GM23248 (cell line): ENCODE data around the gene NGF. TPM values are rescaled to one million over a fixed set of nuclear protein-coding genes. Genes with fewer than 3 reads are reported as not detected.

Experiments
- DNase-seq: peaks from one replicate; pipeline ENCODE4 v3.0.0-alpha.2; 2015
- H2AFZ ChIP-seq: fragments of 200-600 bp; sonication (generic); 2 replicates; pipeline ENCODE4 v1.6.1; 2016; ENCODE audit warnings: antibody characterized with exemption
- H3F3A ChIP-seq: fragments of 200-600 bp; sonication (generic); 2 replicates; pipeline ENCODE4 v1.6.1; 2016; ENCODE audit warnings: mild to moderate bottlenecking, antibody characterized with exemption, mixed run types; ENCODE audit not compliant: insufficient read depth
- H3K27ac ChIP-seq: fragments of 200-600 bp; sonication (generic); 2 replicates; pipeline ENCODE4 v1.5.1; 2016; ENCODE audit warnings: mild to moderate bottlenecking
- H3K27me3 ChIP-seq: fragments of 200-600 bp; sonication (generic); replicated peaks from 2 replicates; pipeline ENCODE4 v1.6.1; 2016; ENCODE audit warnings: mild to moderate bottlenecking; ENCODE audit not compliant: insufficient read depth
- H3K36me3 ChIP-seq: fragments of 200-600 bp; sonication (generic); 2 replicates; pipeline ENCODE4 v1.6.1; 2016; ENCODE audit warnings: low read depth, mild to moderate bottlenecking
- H3K4me1 ChIP-seq: fragments of 200-600 bp; sonication (generic); 2 replicates; pipeline ENCODE4 v1.6.1; 2016; ENCODE audit warnings: mild to moderate bottlenecking; ENCODE audit not compliant: insufficient read depth
- H3K4me2 ChIP-seq: fragments of 200-600 bp; sonication (generic); one replicate; pipeline ENCODE4 v1.6.1; 2016; ENCODE audit warnings: mild to moderate bottlenecking; ENCODE audit not compliant: unreplicated experiment
- H3K4me3 ChIP-seq: fragments of 200-600 bp; sonication (generic); 2 replicates; pipeline ENCODE4 v1.5.1; 2016; ENCODE audit warnings: mild to moderate bottlenecking
- H3K79me2 ChIP-seq: fragments of 200-600 bp; sonication (generic); 2 replicates; pipeline ENCODE4 v1.6.1; 2016; ENCODE audit warnings: mild to moderate bottlenecking; ENCODE audit not compliant: insufficient read depth
- H3K9ac ChIP-seq: fragments of 200-600 bp; sonication (generic); 2 replicates; pipeline ENCODE4 v1.6.1; 2016; ENCODE audit warnings: mild to moderate bottlenecking
- H3K9me2 ChIP-seq: fragments of 200-600 bp; sonication (generic); 2 replicates; pipeline ENCODE4 v1.6.1; 2016; ENCODE audit warnings: mixed run types, mild to moderate bottlenecking, moderate library complexity; ENCODE audit not compliant: insufficient read depth
- H3K9me3 ChIP-seq: fragments of 200-600 bp; sonication (generic); one replicate; pipeline ENCODE4 v1.6.1; 2017; ENCODE audit warnings: low read depth
- H4K20me1 ChIP-seq: fragments of 200-600 bp; sonication (generic); 2 replicates; pipeline ENCODE4 v1.6.0; 2016; ENCODE audit not compliant: insufficient read depth
- EZH2 ChIP-seq: fragments of 200-600 bp; sonication (generic); IDR thresholded peaks from 2 replicates; pipeline ENCODE4 v1.6.1; 2018; ENCODE audit warnings: antibody characterized with exemption, mild to moderate bottlenecking; ENCODE audit not compliant: insufficient read depth, poor library complexity, severe bottlenecking
- EZH2phosphoT487 ChIP-seq: fragments of 200-600 bp; sonication (generic); IDR thresholded peaks from 2 replicates; pipeline ENCODE4 v1.6.1; 2018; ENCODE audit warnings: antibody characterized with exemption, moderate library complexity, mild to moderate bottlenecking, low read depth; ENCODE audit not compliant: insufficient read depth
- WGBS, 2 experiments: methylation state at CpG; one replicate each; pipeline ENCODE4 v1.1.6; 2015 to 2017; ENCODE audit warnings: low lambda C conversion rate in 2 of 2, low coverage in 1 of 2; ENCODE audit errors: missing lambda C conversion rate in 2 of 2; 5-methylcytosine and 5-hydroxymethylcytosine counted together
- in situ Hi-C: fragments of 300-500 bp; cut with MboI; formaldehyde crosslinking; loops from 2 replicates; pipeline ENCODE4 v1.15.0; 2020
- polyA plus RNA-seq: library from polyadenylated mRNA; unstranded; fragments of >200 nt; fragmentation: Nextera tagmentation; extraction: Ambion mirVana; gene quantifications from 2 replicates; pipeline ENCODE4 v1.2.1, GENCODE V29; 2016
- total RNA-seq: library from RNA; depleted of rRNA; stranded (reverse); fragments of >200 nt; shearing (Covaris generic); gene quantifications from 2 replicates; pipeline ENCODE4 v1.2.3, GENCODE V29; 2014

NGF gene
- total and polyA plus RNA-seq, 2 experiments from 2014 or later = 27.1 to 52.9 TPM

DNA sequence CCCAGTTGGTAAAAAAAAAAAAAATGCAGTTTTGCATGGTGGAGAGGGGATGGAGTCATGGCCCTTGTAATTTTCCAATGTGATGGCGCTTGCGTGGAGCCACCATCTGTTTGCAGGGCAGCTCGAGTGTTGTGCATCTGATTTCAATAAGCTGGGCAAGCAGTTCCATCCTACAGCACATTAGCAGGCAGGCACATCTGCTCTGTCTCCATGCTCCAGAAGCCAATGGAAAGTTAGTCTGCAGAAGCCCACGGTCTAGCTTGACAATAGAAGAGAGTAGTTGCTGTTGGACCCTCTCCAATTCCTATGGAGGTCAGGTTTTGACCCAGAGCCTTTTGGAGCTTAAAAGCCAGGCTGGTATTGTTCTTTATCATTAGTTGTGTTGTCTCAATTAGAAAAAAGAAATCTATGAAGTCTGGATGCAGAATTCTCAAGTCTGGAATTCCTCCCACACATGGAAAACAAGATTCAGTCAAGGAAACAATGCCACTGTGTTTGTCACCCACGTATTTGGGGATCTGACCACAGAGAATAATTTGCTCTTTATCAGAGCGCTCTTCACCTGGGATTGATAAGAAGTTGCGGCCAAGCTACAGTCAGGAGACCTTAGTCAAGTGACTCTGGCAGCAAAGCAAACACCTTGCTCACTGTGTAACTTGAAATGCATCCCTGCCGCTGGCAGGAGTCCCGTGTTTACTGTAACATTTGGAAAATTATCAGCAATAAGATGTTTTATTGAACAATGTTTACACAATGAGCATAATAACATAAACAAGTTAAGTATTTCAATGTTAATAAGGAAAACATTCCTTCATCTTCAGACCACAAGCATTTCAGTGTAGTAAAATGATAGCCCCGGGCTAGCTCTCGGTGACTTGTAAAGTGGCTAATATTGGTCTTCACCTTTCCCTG is 20.7 kb downstream of the NGF start:
- Histone ChIP-seq H3K4me2 (no peak overlapping the region), H3F3A (peaks cover 60% of the 10 kb centered on the region), H3K9me3 (no peaks in the 10 kb centered on the region), H3K27ac (no peak overlapping the region), H3K4me3 (no peak overlapping the region), H3K79me2 (peaks cover 96% of the 10 kb centered on the region), H2AFZ (no peak overlapping the region), H3K36me3 (peaks cover 14% of the 10 kb centered on the region), H3K4me1 (peaks cover 77% of the 10 kb centered on the region), H3K27me3 (no peaks in the 10 kb centered on the region), H3K9ac (no peak overlapping the region), H4K20me1 (no peaks in the 10 kb centered on the region), H3K9me2 (no peaks in the 10 kb centered on the region)
- TF ChIP-seq EZH2phosphoT487 (no peak), EZH2 (no peak)
- DNase-seq = no peak
- in situ Hi-C loops = no loop called here
- WGBS, 2 experiments = 68% methylated on average over 11 of the region's 11 CpGs

DNA sequence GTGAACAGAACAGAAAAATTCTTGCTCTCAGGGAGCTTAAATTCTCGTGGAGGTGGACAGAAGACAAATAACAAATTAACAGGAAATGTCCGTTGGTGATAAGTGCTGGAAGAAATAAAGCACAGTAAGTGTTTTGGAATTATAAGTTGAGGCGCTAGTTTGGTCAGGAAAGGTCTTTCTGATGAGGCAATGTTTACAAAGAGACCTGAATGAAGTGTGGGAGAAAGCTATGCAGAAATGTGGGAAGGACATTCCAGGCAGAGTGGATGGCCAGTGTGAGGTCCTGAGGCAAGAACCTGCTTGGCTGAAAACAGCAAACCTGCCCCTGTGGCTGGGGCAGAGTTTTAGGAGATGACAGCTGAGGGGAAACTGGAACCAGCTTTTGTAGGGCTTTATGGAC is 23.3 kb downstream of the NGF start:
- DNase-seq = peak; percentile 84
- Histone ChIP-seq H2AFZ (no peak overlapping the region), H3K4me1 (peaks cover 74% of the 10 kb centered on the region), H3K27ac (peak overlapping the region; percentile 66), H3K9ac (peak overlapping the region; percentile 8; the same call in 1 of the 2 replicates), H3K9me2 (no peaks in the 10 kb centered on the region), H3K79me2 (peaks cover 96% of the 10 kb centered on the region), H3K4me2 (peak overlapping the region; percentile 50), H3K4me3 (0 out of 2 replicates have a peak overlapping the region, but pooled peaks have one; percentile 5), H3K27me3 (no peaks in the 10 kb centered on the region), H3K36me3 (peaks cover 12% of the 10 kb centered on the region), H3F3A (peaks cover 57% of the 10 kb centered on the region), H3K9me3 (no peaks in the 10 kb centered on the region), H4K20me1 (no peaks in the 10 kb centered on the region)
- in situ Hi-C loops = no loop called here
- TF ChIP-seq EZH2 (no peak), EZH2phosphoT487 (0 out of 2 replicates have a peak, but pooled peaks have one; percentile 72)
- WGBS, 2 experiments = 15 to 23% methylated on average over 3 of the region's 3 CpGs

DNA sequence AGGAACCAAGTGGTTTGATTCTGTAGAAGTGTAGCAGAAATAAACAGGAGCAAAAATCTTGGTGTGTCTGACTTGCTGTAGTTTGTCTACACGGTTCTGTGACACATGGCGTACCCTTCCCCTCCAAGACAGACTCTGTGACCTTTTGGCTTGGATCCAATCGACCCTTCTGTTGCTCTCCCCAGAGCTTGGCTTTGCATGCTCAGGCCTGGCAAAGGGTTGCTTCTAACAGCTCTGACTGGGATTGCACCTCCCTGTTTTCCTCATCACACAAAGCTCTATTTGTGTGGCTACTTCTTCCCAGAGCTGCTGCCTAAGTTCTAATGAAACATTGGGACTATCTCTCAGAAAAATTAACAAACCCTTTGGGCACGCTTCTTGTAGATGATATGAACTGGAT is 24.0 kb downstream of the NGF start:
- H3K36me3 ChIP-seq = peaks cover 16% of the 10 kb centered on the region
- no peak overlapping the region for H3K4me3 ChIP-seq
- no peak overlapping the region; the same call in 1 of the 2 replicates for H3K9ac ChIP-seq
- peaks cover 61% of the 10 kb centered on the region for H3F3A ChIP-seq
- no peaks in the 10 kb centered on the region for H3K9me2 ChIP-seq
- H3K4me2 ChIP-seq = no peak overlapping the region
- WGBS, 2 experiments = 56 to 61% methylated on average over 4 of the region's 4 CpGs
- in situ Hi-C loops = no loop called here
- no peaks in the 10 kb centered on the region for H4K20me1 ChIP-seq
- H3K79me2 ChIP-seq = peaks cover 96% of the 10 kb centered on the region
- no peaks in the 10 kb centered on the region for H3K9me3 ChIP-seq
- peaks cover 74% of the 10 kb centered on the region for H3K4me1 ChIP-seq
- DNase-seq = no peak
- no peak overlapping the region for H2AFZ ChIP-seq
- H3K27ac ChIP-seq = peak overlapping the region; percentile 66
- TF ChIP-seq EZH2phosphoT487 (no peak), EZH2 (no peak)
- H3K27me3 ChIP-seq = no peaks in the 10 kb centered on the region

DNA sequence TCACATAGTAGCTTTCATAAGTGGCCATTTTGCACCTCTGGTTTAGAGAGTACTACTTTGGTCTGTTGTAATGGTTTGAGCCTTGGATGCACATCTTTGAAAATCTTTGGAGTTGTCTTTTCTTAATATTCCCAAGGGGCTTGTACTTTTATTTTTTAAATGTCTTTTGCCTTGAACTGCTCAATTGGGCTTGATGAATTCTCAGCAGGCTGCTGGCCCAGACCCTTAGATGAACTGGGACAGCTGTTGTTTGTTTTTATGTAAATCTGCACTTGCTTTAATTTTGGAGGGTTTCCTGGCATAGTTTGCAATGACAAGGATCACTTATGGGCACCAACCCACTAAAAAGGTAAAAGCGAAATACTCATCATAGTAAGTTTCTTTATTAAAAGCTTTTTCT is 24.9 kb downstream of the NGF start:
- H3K79me2 ChIP-seq = peaks cover 96% of the 10 kb centered on the region
- peak overlapping the region; percentile 10 for H3K4me2 ChIP-seq
- no peaks in the 10 kb centered on the region for H3K27me3 ChIP-seq
- H3F3A ChIP-seq = peaks cover 68% of the 10 kb centered on the region
- in situ Hi-C loops = no loop called here
- H3K4me3 ChIP-seq = no peak overlapping the region
- no peaks in the 10 kb centered on the region for H3K9me2 ChIP-seq
- peaks cover 19% of the 10 kb centered on the region for H3K36me3 ChIP-seq
- H3K9me3 ChIP-seq = no peaks in the 10 kb centered on the region
- H4K20me1 ChIP-seq = no peaks in the 10 kb centered on the region
- H3K27ac ChIP-seq = peak overlapping the region; percentile 66
- no peak overlapping the region for H2AFZ ChIP-seq
- H3K9ac ChIP-seq = no peak overlapping the region; the same call in 1 of the 2 replicates
- no peak for TF ChIP-seq EZH2phosphoT487
- TF ChIP-seq EZH2 = no peak
- WGBS, 2 experiments = 41 to 44% methylated on average over 1 of the region's 1 CpG
- peaks cover 70% of the 10 kb centered on the region for H3K4me1 ChIP-seq
- peak; percentile 34 for DNase-seq
